Ovary (tissue), 9 donors: ENCODE measurements around the gene NFKBIE. TPM values are rescaled to one million over a fixed set of nuclear protein-coding genes. Genes with fewer than 3 reads are reported as not detected.

Experiments
- DNase-seq, 5 donors: peaks; one replicate each; pipeline ENCODE4 v3.0.0-alpha.2; 2019 to 2020
- H3K27ac ChIP-seq, 2 donors: fragments of 200-600 bp; one replicate each; pipeline versions ENCODE4 v1.5.1 to v1.8.0; 2019 to 2022
- H3K27me3 ChIP-seq: fragments of 200-600 bp; one replicate; pipeline ENCODE4 v1.8.0; 2022
- H3K36me3 ChIP-seq: fragments of 200-600 bp; sonication (generic); one replicate; pipeline ENCODE4 v1.5.1; 2019
- H3K4me1 ChIP-seq: one replicate; pipeline ENCODE4 v1.8.1; 2013; ENCODE audit warnings: mild to moderate bottlenecking, moderate library complexity; ENCODE audit not compliant: insufficient read depth
- H3K4me3 ChIP-seq: fragments of 200-600 bp; sonication (generic); one replicate; pipeline ENCODE4 v1.5.1; 2017
- H3K9me3 ChIP-seq, 2 donors: fragments of 200-600 bp in 1 of 2; sonication (generic) in 1 of 2; one replicate each; pipeline versions ENCODE4 v1.5.1 to v1.8.1; 2013 to 2019; ENCODE audit warnings: mild to moderate bottlenecking in 1 of 2, moderate library complexity in 1 of 2
- EP300 ChIP-seq: sonication (generic); formaldehyde crosslinking; IDR thresholded peaks from one replicate; pipeline ENCODE4 v1.6.1; 2017; ENCODE audit warnings: antibody characterized with exemption
- POLR2A ChIP-seq: fragments of 450-650 bp; IDR thresholded peaks from one replicate; pipeline ENCODE4 v1.6.1; 2017; ENCODE audit warnings: antibody characterized with exemption, mild to moderate bottlenecking, moderate library complexity
- WGBS, 3 donors: extraction: QIAGEN DNeasy Blood & Tissue Kit in 1 of 3; methylation state at CpG; one replicate each; pipeline versions ENCODE4 v1.1.5 to v1.1.7; 2013 to 2017; 5-methylcytosine and 5-hydroxymethylcytosine counted together
- intact Hi-C, 4 donors: fragments of 100-400 bp; cut with DNase I; formaldehyde crosslinking; loops; one replicate each; pipeline versions ENCODE4 v1.11.0 to v1.15.1; 2022 to 2023
- polyA plus RNA-seq, 2 donors: library from polyadenylated mRNA; stranded (reverse); fragments of 200-250 nt in 1 of 2; fragments of 350-450 nt in 1 of 2; fragmentation: Illumina TruSeq in 1 of 2; extraction: RNeasy Lipid Tissue Mini Kit (QIAGEN cat#74804) in 1 of 2; gene quantifications; one replicate each; pipeline ENCODE4 v1.2.3, GENCODE V29; 2013 to 2014
- total RNA-seq, 7 donors: library from RNA; depleted of rRNA in 2 of 7; stranded (reverse); fragments of >200 nt in 2 of 7; fragmentation: NEBNext Ultra II Directional in 3 of 7; extraction: Animal tissue kit (Norgen Biotek cat#: 25700) in 3 of 7; gene quantifications; one replicate each; pipeline versions ENCODE4 v1.1.0 to v1.2.4, GENCODE V29; 2016 to 2023
- TF ChIP-seq, protein P1 (sequence below), 3 donors: fragments of 450-650 bp in 2 of 3; fragments of 200-600 bp in 1 of 3; IDR thresholded peaks; one replicate each; pipeline versions ENCODE4 v1.5.1 to v1.8.0; 2016 to 2022; ENCODE audit warnings: antibody characterized with exemption in 3 of 3, mild to moderate bottlenecking in 1 of 3
- donor health status: DM: no; HTN: no; CAD: no; lungs with moderate emphysema.
- donor health status: DM: no; HTN: no; CAD: no.
- donor health status: Bipolar disorder and iron deficiency.
- donor health status: DM: yes; HTN: yes; CAD: no.
- donor health status: DM: no; HTN: no; CAD: no.
- donor health status: DM: yes; HTN: yes; CAD: no.

NFKBIE gene
- total and polyA plus RNA-seq, 9 donors, result 2.7 to 93.6 (median 4.9) TPM

DNA sequence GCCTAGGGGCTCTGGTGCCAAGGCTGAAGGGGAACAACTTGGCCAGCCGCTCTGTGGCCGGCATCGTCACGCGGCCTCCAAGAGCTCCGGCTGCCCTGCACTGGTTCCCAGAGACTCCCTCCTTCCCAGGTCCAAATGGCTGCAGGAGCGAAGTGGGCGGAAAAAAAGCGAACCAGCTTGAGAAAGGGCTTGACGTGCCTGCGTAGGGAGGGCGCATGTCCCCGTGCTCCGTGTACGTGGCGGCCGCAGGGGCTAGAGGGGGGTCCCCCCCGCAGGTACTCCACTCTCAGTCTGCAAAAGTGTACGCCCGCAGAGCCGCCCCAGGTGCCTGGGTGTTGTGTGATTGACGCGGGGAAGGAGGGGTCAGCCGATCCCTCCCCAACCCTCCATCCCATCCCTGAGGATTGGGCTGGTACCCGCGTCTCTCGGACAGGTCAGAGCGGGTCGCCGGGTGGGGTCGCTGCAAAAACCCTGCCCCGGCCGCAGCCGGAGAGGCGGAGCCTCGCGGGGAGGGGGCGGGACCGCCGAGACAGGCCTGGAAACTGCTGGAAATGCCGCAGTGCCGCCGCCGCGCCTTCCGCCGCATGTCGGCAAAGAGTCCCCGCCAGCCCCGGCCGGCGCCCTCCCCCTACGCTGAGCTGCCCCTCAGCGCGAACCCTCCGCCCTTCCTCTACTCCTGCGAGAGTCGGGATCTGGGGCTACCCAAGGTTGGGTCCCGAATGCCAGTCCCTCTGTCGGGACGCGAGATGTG, 19.3 kb downstream of the NFKBIE start:
- Histone ChIP-seq H3K4me3 (peak overlapping the region; percentile 86), H3K9me3 (no peaks in the 10 kb centered on the region), H3K36me3 (peaks cover 1% of the 10 kb centered on the region), H3K27me3 (no peaks in the 10 kb centered on the region), H3K4me1 (peaks cover 16% of the 10 kb centered on the region), H3K27ac (peak overlapping the region; percentile 95 to 99)
- peak; percentile 91 to 96 (median 95) for DNase-seq
- 0 to 1% (median 0%) methylated on average over 57 to 62 of the region's 62 CpGs for WGBS, 3 donors
- intact Hi-C loops, result no loop called here
- TF ChIP-seq EP300 (no peak), POLR2A (no peak)
- TF ChIP-seq, protein P1, sequence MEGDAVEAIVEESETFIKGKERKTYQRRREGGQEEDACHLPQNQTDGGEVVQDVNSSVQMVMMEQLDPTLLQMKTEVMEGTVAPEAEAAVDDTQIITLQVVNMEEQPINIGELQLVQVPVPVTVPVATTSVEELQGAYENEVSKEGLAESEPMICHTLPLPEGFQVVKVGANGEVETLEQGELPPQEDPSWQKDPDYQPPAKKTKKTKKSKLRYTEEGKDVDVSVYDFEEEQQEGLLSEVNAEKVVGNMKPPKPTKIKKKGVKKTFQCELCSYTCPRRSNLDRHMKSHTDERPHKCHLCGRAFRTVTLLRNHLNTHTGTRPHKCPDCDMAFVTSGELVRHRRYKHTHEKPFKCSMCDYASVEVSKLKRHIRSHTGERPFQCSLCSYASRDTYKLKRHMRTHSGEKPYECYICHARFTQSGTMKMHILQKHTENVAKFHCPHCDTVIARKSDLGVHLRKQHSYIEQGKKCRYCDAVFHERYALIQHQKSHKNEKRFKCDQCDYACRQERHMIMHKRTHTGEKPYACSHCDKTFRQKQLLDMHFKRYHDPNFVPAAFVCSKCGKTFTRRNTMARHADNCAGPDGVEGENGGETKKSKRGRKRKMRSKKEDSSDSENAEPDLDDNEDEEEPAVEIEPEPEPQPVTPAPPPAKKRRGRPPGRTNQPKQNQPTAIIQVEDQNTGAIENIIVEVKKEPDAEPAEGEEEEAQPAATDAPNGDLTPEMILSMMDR (IDR thresholded peaks at IDR 0.05), result peak in 1 of 3 donors; percentile 7

DNA sequence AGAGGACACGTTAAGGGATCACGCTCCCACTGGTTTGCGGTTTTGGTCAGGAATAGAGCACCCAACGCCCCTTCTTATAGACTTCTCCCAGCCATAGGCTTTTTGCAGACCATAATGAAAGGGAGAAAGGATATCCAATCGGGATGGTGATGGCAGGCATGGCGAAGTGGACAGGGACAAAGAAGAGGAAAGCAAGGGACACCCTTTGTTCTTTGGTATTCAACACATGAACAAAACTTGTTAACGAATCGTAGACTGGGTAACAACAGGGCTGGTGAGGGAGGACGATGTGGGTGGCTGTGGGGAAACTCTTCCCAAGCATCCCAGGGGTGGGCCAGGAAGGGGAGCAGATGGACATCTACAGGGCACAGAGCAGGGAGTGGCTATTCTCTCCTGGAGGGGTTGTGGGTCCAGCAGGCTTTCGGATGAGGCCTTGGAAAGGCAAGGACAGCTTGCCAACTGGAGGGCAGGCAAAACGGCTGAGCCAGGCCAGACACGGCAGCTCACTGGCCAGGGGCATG, 19.9 kb downstream of the NFKBIE start:
- Histone ChIP-seq H3K9me3 (no peaks in the 10 kb centered on the region), H3K27me3 (no peaks in the 10 kb centered on the region), H3K4me3 (peak overlapping the region; percentile 86), H3K27ac (peak overlapping the region; percentile 95 to 99), H3K4me1 (peaks cover 16% of the 10 kb centered on the region), H3K36me3 (no peaks in the 10 kb centered on the region)
- 63 to 65% (median 63%) methylated on average over 12 of the region's 12 CpGs for WGBS, 3 donors
- intact Hi-C loops, result no loop called here
- no peak for TF ChIP-seq POLR2A
- TF ChIP-seq, protein P1 (IDR thresholded peaks at IDR 0.05), result no peak
- no peak for TF ChIP-seq EP300
- no peak for DNase-seq

DNA sequence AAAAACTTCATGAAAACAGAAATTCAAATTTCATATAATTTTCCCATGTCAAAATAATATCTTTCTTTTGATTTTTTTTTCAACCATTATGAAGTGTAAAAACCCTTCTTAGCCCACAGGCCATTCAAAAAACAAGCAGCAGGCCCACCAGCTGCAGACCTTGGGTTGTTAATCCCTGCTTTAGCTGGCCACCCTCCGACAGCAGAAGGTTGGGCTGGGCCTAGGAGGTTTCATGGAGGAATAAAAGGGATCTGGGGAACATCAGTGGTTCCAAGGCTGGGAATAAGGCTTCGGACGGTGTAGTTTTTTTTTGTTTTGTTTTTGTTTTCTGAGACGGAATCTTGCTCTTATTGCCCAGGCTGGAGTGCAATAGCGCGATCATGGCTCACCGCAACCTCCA, 22.0 kb downstream of the NFKBIE start:
- no peak for DNase-seq
- Histone ChIP-seq H3K27ac (no peak overlapping the region), H3K27me3 (no peaks in the 10 kb centered on the region), H3K36me3 (no peaks in the 10 kb centered on the region), H3K4me1 (peaks cover 5% of the 10 kb centered on the region), H3K9me3 (no peaks in the 10 kb centered on the region), H3K4me3 (no peak overlapping the region)
- intact Hi-C loops, result no loop called here
- no peak for TF ChIP-seq EP300
- TF ChIP-seq, protein P1 (IDR thresholded peaks at IDR 0.05), result no peak
- TF ChIP-seq POLR2A, result no peak
- 82 to 91% (median 82%) methylated on average over 7 of the region's 7 CpGs for WGBS, 3 donors

DNA sequence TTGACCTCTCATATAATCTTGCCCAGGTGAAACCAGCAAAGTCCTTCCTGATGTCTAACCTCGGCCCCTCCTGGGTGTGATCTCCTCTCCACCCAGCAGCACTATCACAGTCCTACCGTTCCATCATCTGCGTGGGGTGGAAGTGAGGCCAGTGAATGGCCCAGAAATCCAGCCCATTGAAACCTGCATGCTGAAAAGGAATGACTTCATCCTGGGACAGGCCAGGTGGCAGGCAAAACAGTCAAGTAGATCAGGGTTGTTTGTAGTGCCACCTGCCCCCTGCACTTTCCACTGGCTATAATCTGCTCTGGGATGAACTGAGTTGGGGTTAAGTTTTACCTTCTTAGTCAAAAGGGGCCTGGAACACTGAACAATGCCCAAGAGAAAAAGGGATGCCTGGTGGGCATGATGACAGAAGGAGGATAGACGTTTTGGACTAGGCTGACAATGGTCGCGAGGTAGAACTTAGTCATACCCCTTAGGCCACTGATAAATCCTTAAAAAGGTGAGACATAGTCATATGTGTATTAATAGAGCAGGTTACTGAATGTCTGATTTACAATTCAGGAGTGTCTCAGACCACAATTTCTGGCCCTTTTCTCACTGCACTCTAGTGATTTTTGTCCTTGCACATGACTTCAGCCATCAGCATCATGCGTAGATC, 26.5 kb downstream of the NFKBIE start:
- no peak overlapping the region for H3K27ac ChIP-seq
- DNase-seq, result peak in 2 of 5 donors; percentile 12 to 28
- 84 to 86% (median 85%) methylated on average over 7 of the region's 7 CpGs for WGBS, 3 donors
- intact Hi-C loops, result loop anchor here in 3 of 4 donors (5.0 kb wide), 2 partner anchors 67 to 137 kb away; no protein-coding TSS in a partner anchor
- TF ChIP-seq EP300, result no peak
- TF ChIP-seq POLR2A, result no peak
- TF ChIP-seq, protein P1 (IDR thresholded peaks at IDR 0.05), result no peak
- H3K27me3 ChIP-seq, result no peaks in the 10 kb centered on the region
- no peaks in the 10 kb centered on the region for H3K9me3 ChIP-seq
- H3K36me3 ChIP-seq, result no peaks in the 10 kb centered on the region
- peaks cover 10% of the 10 kb centered on the region for H3K4me1 ChIP-seq
- H3K4me3 ChIP-seq, result no peak overlapping the region
